K562 (cell line): ENCODE measurements around the gene STX2. TPM values are rescaled to one million over a fixed set of nuclear protein-coding genes. Genes with fewer than 3 reads are reported as not detected.

Experiments used
- ATAC-seq: fragments of 200-7000 bp; cut with Tn5 transposase; 3 replicates; pipeline ENCODE4 v1.9.1; 2020; ENCODE audit warnings: moderate library complexity
- BruUV-seq: library from RNA; stranded (reverse); fragments of 400-500 nt; replicated peaks from 2 replicates; lab custom pipeline; 2021; lab: Mats Ljungman, UMichigan
- CTCF ChIA-PET: fragments of 300-600 bp; formaldehyde crosslinking; extraction: SDS; loops from one replicate; lab custom pipeline; 2021; ENCODE audit warnings: low intra/inter-chr PET ratio; lab: Yijun Ruan, JAX
- POLR2A ChIA-PET: fragments of 300-600, 350-650 bp; sonication (Branson Sonifier 250); formaldehyde crosslinking; extraction: SDS; loops from one replicate; lab custom pipeline; 2021; ENCODE audit warnings: antibody characterized with exemption, inconsistent platforms; lab: Yijun Ruan, JAX
- DNase-seq, 4 experiments: peaks; one replicate each; pipeline versions ENCODE4 v3.0.0 to v3.0.0-alpha.2; 2011 to 2018; ENCODE audit warnings: low spot score in 3 of 4, mixed read lengths in 3 of 4; ENCODE audit errors: extremely low read depth in 1 of 4
- FAIRE-seq: peaks from 2 replicates; lab custom pipeline; 2011; peaks lifted over from hg19 to GRCh38; lab: Jason Lieb, UNC
- H2AFZ ChIP-seq: 2 replicates; pipeline ENCODE4 v1.6.0; 2011; ENCODE audit warnings: low read depth, low read length, control low read depth, inconsistent platforms
- H3K27ac ChIP-seq: fragments of 200-600 bp; 3 replicates; pipeline ENCODE4 v1.8.0; 2011; ENCODE audit warnings: low read depth, mild to moderate bottlenecking, control low read depth, inconsistent platforms, low read length, moderate library complexity, mixed read lengths; ENCODE audit errors: extremely low read depth
- H3K27me3 ChIP-seq, 2 experiments: fragments of 300-600 bp in 1 of 2; 2 replicates in 1 of 2; 3 replicates in 1 of 2; pipeline versions ENCODE4 v1.6.0 to v1.8.0; 2011; ENCODE audit warnings: inconsistent platforms in 2 of 2, low read length in 2 of 2, mild to moderate bottlenecking in 1 of 2, mixed read lengths in 1 of 2, moderate library complexity in 1 of 2; ENCODE audit not compliant: control insufficient read depth in 2 of 2, insufficient read depth in 2 of 2
- H3K36me3 ChIP-seq: fragments of 300-600 bp; 3 replicates; pipeline ENCODE4 v1.8.0; 2011; ENCODE audit warnings: mild to moderate bottlenecking, low read length, inconsistent platforms; ENCODE audit not compliant: control insufficient read depth, insufficient read depth
- H3K4me1 ChIP-seq, 2 experiments: fragments of 200-600 bp in 1 of 2; replicated peaks in 1 of 2; 2 replicates in 1 of 2; 3 replicates in 1 of 2; pipeline versions ENCODE4 v1.5.1 to v1.8.0; 2011; ENCODE audit warnings: inconsistent platforms in 2 of 2, low read length in 2 of 2, mild to moderate bottlenecking in 1 of 2, mixed read lengths in 1 of 2, moderate library complexity in 1 of 2; ENCODE audit not compliant: control insufficient read depth in 2 of 2, insufficient read depth in 2 of 2
- H3K4me2 ChIP-seq: 2 replicates; pipeline ENCODE4 v1.6.1; 2011; ENCODE audit warnings: low read length, control low read depth, inconsistent platforms, mixed read lengths; ENCODE audit not compliant: insufficient read depth
- H3K4me3 ChIP-seq: fragments of 200-600 bp; sonication (generic), shearing (Covaris generic); 2 replicates; pipeline ENCODE4 v1.5.1; 2016; ENCODE audit warnings: control low read depth, inconsistent platforms
- H3K79me2 ChIP-seq: fragments of 200-600 bp; 3 replicates; pipeline ENCODE4 v1.8.0; 2011; ENCODE audit warnings: low read length, inconsistent platforms; ENCODE audit not compliant: control insufficient read depth, insufficient read depth
- H3K9ac ChIP-seq, 2 experiments: 2 replicates each; pipeline versions ENCODE4 v1.6.0 to v1.6.1; 2011; ENCODE audit warnings: low read depth in 2 of 2, low read length in 2 of 2, control low read depth in 1 of 2, inconsistent platforms in 1 of 2, mild to moderate bottlenecking in 1 of 2, mixed read lengths in 1 of 2; ENCODE audit not compliant: insufficient read depth in 1 of 2
- H3K9me1 ChIP-seq: one replicate; pipeline ENCODE4 v1.6.0; 2011; ENCODE audit warnings: inconsistent platforms, mild to moderate bottlenecking, low read length, moderate library complexity; ENCODE audit not compliant: control insufficient read depth, insufficient read depth
- H3K9me3 ChIP-seq: replicated peaks from 2 replicates; pipeline ENCODE4 v1.5.1; 2011; ENCODE audit warnings: low read depth, low read length, inconsistent platforms; ENCODE audit not compliant: control insufficient read depth, insufficient read depth
- H4K20me1 ChIP-seq: replicated peaks from 2 replicates; pipeline ENCODE4 v1.6.1; 2011; ENCODE audit warnings: low read length, inconsistent platforms, mixed read lengths; ENCODE audit not compliant: control insufficient read depth, insufficient read depth
- HINFP ChIP-seq: fragments of 450-650 bp; conservative IDR thresholded peaks from 2 replicates; pipeline ENCODE4 v1.6.1; 2016; ENCODE audit warnings: missing genetic modification characterization, low read depth, mild to moderate bottlenecking, control low read depth, missing compliant biosample characterization
- NFRKB ChIP-seq: fragments of 450-650 bp; IDR thresholded peaks from 2 replicates; pipeline ENCODE4 v1.6.1; 2016; ENCODE audit warnings: low read depth
- POLR2G ChIP-seq: fragments of 200-400 bp; formaldehyde crosslinking; IDR thresholded peaks from 2 replicates; pipeline ENCODE4 v1.6.1; 2017; ENCODE audit warnings: low read depth, mild to moderate bottlenecking, antibody characterized with exemption, low read length, moderate library complexity
- ZNF121 ChIP-seq: sonication (generic); formaldehyde crosslinking; conservative IDR thresholded peaks from 2 replicates; pipeline ENCODE4 v1.8.0; 2022; ENCODE audit warnings: missing genetic modification reagents
- WGBS: fragments of 100-300 bp; shearing (Covaris generic); methylation state at CpG from one replicate; pipeline ENCODE4 v1.1.6; 2016; ENCODE audit warnings: low coverage, mixed read lengths; ENCODE audit not compliant: insufficient coverage; ENCODE audit errors: missing lambda C conversion rate; 5-methylcytosine and 5-hydroxymethylcytosine counted together
- in situ Hi-C: fragments of 300-500 bp; cut with MboI; formaldehyde crosslinking; loops from 4 replicates; pipeline ENCODE4 v1.15.0; 2018; ENCODE audit warnings: inconsistent platforms, mixed read lengths
- intact Hi-C: fragments of 100-400 bp; cut with micrococcal nuclease; formaldehyde crosslinking; loops from 2 replicates; pipeline ENCODE4 v1.14.2; 2022
- polyA plus RNA-seq, 8 experiments: library from polyadenylated mRNA; depleted of rRNA in 4 of 8; stranded (reverse) in 5 of 8; unstranded in 3 of 8; fragments of >200 nt; fragmentation: Nextera tagmentation in 2 of 8; fragmentation: Illumina TruSeq in 1 of 8; extraction: Ambion mirVana in 2 of 8; extraction: Trizol in 1 of 8; gene quantifications; 2 replicates each; pipeline versions ENCODE4 v1.2.1 to v1.2.3, GENCODE V29; 2011 to 2014; ENCODE audit warnings: inconsistent platforms in 1 of 8, missing spikeins in 1 of 8
- total RNA-seq, 7 experiments: library from RNA; depleted of rRNA in 6 of 7; stranded (reverse); fragments of >200 nt in 6 of 7; fragmentation: Illumina TruSeq in 2 of 7; extraction: Trizol in 2 of 7; gene quantifications; 2 replicates each; pipeline versions ENCODE4 v1.2.1 to v1.2.3, GENCODE V29; 2011 to 2021; ENCODE audit warnings: low replicate concordance in 1 of 7

The STX2 gene
- total and polyA plus RNA-seq, 9 of the 15 experiments (the other 6 are each of a cell fraction or from before 2014, with no cell fraction given) = 22.2 to 54.6 (median 30.8) TPM

DNA sequence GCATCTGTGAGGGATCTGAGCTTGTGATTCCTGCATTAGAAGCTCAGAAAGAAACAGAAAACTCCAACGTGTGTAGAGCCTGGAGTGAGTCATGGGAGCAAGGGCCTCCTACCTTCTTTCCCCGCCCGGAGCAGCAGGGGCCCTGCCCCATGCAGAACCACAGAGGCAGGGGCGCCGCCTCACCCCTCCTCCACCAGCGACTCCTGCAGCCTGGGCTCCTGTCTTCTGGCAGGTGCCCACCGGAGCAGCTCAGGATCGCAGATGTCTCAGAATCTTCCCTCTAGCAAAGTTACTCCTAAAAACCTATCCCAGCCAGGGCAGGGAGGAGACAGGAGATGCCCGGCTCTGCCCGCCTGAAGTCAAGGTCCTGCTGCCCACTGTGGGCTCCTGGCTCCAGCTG, 58.7 kb downstream of the STX2 start:
- H3K9ac ChIP-seq = no peak overlapping the region
- H4K20me1 ChIP-seq = no peaks in the 10 kb centered on the region; the same call in 1 of the 2 replicates
- in situ Hi-C loops = no loop called here
- no peaks in the 10 kb centered on the region for H3K9me3 ChIP-seq
- H3K4me2 ChIP-seq = no peak overlapping the region
- peaks cover 17 to 27% of the 10 kb centered on the region in 2 experiments; a peak in 4 of 5 replicates for H3K27me3 ChIP-seq
- 73% methylated on average over 10 of the region's 10 CpGs for WGBS
- ChIA-PET CTCF (no interaction called here), POLR2A (no interaction called here)
- no peaks in the 10 kb centered on the region for H3K9me1 ChIP-seq
- H3K36me3 ChIP-seq = peaks cover 6% of the 10 kb centered on the region; the same call in 1 of the 3 replicates
- H3K79me2 ChIP-seq = no peaks in the 10 kb centered on the region
- TF ChIP-seq POLR2G (0 out of 2 replicates have a peak, but pooled peaks have one; percentile 40), NFRKB (no peak)
- H2AFZ ChIP-seq = no peak overlapping the region
- H3K4me3 ChIP-seq = no peak overlapping the region
- no peak for ATAC-seq
- BruUV-seq = no TSS peak
- no peak overlapping the region for H3K27ac ChIP-seq
- FAIRE-seq = no peak
- intact Hi-C loops = no loop called here
- peaks cover 0 to 8% of the 10 kb centered on the region in 2 experiments; a peak in 2 of 5 replicates for H3K4me1 ChIP-seq
- DNase-seq = no peak

DNA sequence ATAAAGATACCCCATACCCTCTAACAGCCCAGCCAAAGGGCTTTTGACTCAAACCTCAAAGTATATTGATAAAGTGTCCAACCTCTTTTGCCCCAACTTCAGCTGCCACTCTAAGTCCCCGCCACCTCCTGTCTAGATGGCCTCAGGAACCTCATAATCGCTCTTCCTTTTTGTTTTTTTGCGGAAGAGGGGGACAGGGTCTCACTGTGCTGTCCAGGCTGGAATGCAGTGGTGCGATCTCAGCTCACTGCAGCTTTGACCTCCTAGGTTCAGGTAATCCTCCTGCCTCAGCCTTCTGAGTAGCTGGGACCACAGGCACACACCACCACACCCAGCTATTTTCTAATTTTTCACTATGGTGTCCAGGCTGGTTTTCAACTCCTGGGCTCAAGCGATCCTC, 60.3 kb downstream of the STX2 start:
- H3K4me2 ChIP-seq = no peak overlapping the region
- H3K9ac ChIP-seq = no peak overlapping the region
- no peaks in the 10 kb centered on the region for H3K79me2 ChIP-seq
- no TSS peak for BruUV-seq
- DNase-seq (no peak), ATAC-seq (no peak)
- 67% methylated on average over 5 of the region's 5 CpGs for WGBS
- no peak overlapping the region for H2AFZ ChIP-seq
- no peaks in the 10 kb centered on the region; the same call in 1 of the 2 replicates for H4K20me1 ChIP-seq
- intact Hi-C loops = no loop called here
- 0 out of 3 replicates have a peak, but pooled peaks cover 3% of the 10 kb centered on the region for H3K36me3 ChIP-seq
- no peaks in the 10 kb centered on the region for H3K9me1 ChIP-seq
- H3K27me3 ChIP-seq = peaks cover 24 to 36% of the 10 kb centered on the region in 2 experiments
- H3K4me1 ChIP-seq = peaks cover 0 to 8% of the 10 kb centered on the region in 2 experiments; a peak in 2 of 5 replicates
- no peak overlapping the region for H3K4me3 ChIP-seq
- POLR2A ChIA-PET = no interaction called here
- CTCF ChIA-PET = no interaction called here
- peak; percentile 52 for TF ChIP-seq ZNF121
- TF ChIP-seq HINFP = no peak
- TF ChIP-seq, all 486 proteins: peak for 1
- FAIRE-seq = no peak
- in situ Hi-C loops = no loop called here
- Histone ChIP-seq H3K9me3 (no peaks in the 10 kb centered on the region), H3K27ac (no peak overlapping the region)
